K562 (cell line): ENCODE data around the gene ING5. TPM values are rescaled to one million over a fixed set of nuclear protein-coding genes. Genes with fewer than 3 reads are reported as not detected.

Experiments
- ARID2 ChIP-seq: fragments of 450-650 bp; IDR thresholded peaks from 2 replicates; pipeline ENCODE4 v1.6.1; 2017; ENCODE audit warnings: antibody characterized with exemption, mild to moderate bottlenecking
- CTCFL ChIP-seq: IDR thresholded peaks from 2 replicates; pipeline ENCODE4 v1.6.1; 2011; ENCODE audit warnings: borderline replicate concordance, low read depth, mild to moderate bottlenecking, moderate library complexity, low read length; ENCODE audit not compliant: insufficient read depth, poor library complexity, severe bottlenecking
- DEAF1 ChIP-seq: fragments of 450-650 bp; formaldehyde crosslinking; IDR thresholded peaks from 2 replicates; pipeline ENCODE4 v1.4.0; 2020; ENCODE audit warnings: mild to moderate bottlenecking, moderate library complexity
- MTA3 ChIP-seq: fragments of 450-650 bp; formaldehyde crosslinking; IDR thresholded peaks from 2 replicates; pipeline ENCODE4 v1.6.1; 2017; ENCODE audit warnings: mild to moderate bottlenecking, borderline replicate concordance
- POLR2AphosphoS2 ChIP-seq: IDR thresholded peaks from 2 replicates; pipeline ENCODE4 v1.6.1; 2012; ENCODE audit warnings: low read length, improper control_type of control experiment
- RAD21 ChIP-seq, 2 experiments: fragments of 250-450 bp in 1 of 2; fragments of 450-650 bp in 1 of 2; sonication (Bioruptor Pico) in 1 of 2; formaldehyde crosslinking in 1 of 2; IDR thresholded peaks in 1 of 2; conservative IDR thresholded peaks in 1 of 2; 2 replicates each; pipeline versions ENCODE4 v1.4.0 to v1.8.0; 2020 to 2022; ENCODE audit warnings: mild to moderate bottlenecking in 2 of 2, moderate library complexity in 1 of 2
- TAF9B ChIP-seq: fragments of 450-650 bp; IDR thresholded peaks from 2 replicates; pipeline ENCODE4 v1.6.1; 2018; ENCODE audit warnings: mild to moderate bottlenecking; ENCODE audit not compliant: partially characterized antibody
- TRIM28 ChIP-seq: fragments of 450-650 bp; IDR thresholded peaks from 2 replicates; pipeline ENCODE4 v1.6.1; 2017
- ZNF79 ChIP-seq: fragments of 250-450 bp; sonication (Bioruptor Pico); IDR thresholded peaks from 2 replicates; pipeline ENCODE4 v1.4.0; 2020; ENCODE audit warnings: low read depth, mild to moderate bottlenecking, moderate library complexity
- polyA plus RNA-seq, 8 experiments: library from polyadenylated mRNA; depleted of rRNA in 4 of 8; stranded (reverse) in 5 of 8; unstranded in 3 of 8; fragments of >200 nt; fragmentation: Nextera tagmentation in 2 of 8; fragmentation: Illumina TruSeq in 1 of 8; extraction: Ambion mirVana in 2 of 8; extraction: Trizol in 1 of 8; gene quantifications; 2 replicates each; pipeline versions ENCODE4 v1.2.1 to v1.2.3, GENCODE V29; 2011 to 2014; ENCODE audit warnings: inconsistent platforms in 1 of 8, missing spikeins in 1 of 8
- total RNA-seq, 7 experiments: library from RNA; depleted of rRNA in 6 of 7; stranded (reverse); fragments of >200 nt in 6 of 7; fragmentation: Illumina TruSeq in 2 of 7; extraction: Trizol in 2 of 7; gene quantifications; 2 replicates each; pipeline versions ENCODE4 v1.2.1 to v1.2.3, GENCODE V29; 2011 to 2021; ENCODE audit warnings: low replicate concordance in 1 of 7
- TF ChIP-seq, protein P1 (sequence below), 3 experiments: fragments of 200-800 bp in 1 of 3; sonication (Bioruptor generic) in 1 of 3; sonication (generic) in 1 of 3; formaldehyde crosslinking in 1 of 3; IDR thresholded peaks; 2 replicates each; pipeline versions ENCODE4 v1.6.1 to v1.8.0; 2016 to 2022; ENCODE audit warnings: mild to moderate bottlenecking in 2 of 3, missing compliant biosample characterization in 2 of 3, missing genetic modification characterization in 2 of 3, missing genetic modification reagents in 1 of 3
- TF ChIP-seq, protein P2 (sequence below): sonication (generic); formaldehyde crosslinking; IDR thresholded peaks from 2 replicates; pipeline ENCODE4 v1.8.1; 2023; ENCODE audit warnings: mild to moderate bottlenecking, missing genetic modification reagents

ING5 gene
- total and polyA plus RNA-seq, 9 of the 15 experiments (the other 6 are each of a cell fraction or from before 2014, with no cell fraction given): 10.4 to 53.3 (median 27.9) TPM

GRCh38 chr2:241659150-241659739 lies 42.6 kb upstream of the ING5 start (continued):
- no peak for TF ChIP-seq DEAF1
- TF ChIP-seq TAF9B: no peak
- TF ChIP-seq, protein P1, sequence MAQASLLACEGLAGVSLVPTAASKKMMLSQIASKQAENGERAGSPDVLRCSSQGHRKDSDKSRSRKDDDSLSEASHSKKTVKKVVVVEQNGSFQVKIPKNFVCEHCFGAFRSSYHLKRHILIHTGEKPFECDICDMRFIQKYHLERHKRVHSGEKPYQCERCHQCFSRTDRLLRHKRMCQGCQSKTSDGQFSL (CRISPR knock-in tag; IDR thresholded peaks at IDR 0.05): 0 out of 2 replicates have a peak, but pooled peaks have one; percentile 18
- TF ChIP-seq, protein P1 (tag; IDR thresholded peaks at IDR 0.05): no peak
- TF ChIP-seq CTCFL: peak; percentile 50
- no peak for TF ChIP-seq POLR2AphosphoS2
- no peak for TF ChIP-seq TRIM28
- peak in 1 of 2 experiments; percentile 58; a peak in 2 of 4 replicates for TF ChIP-seq RAD21 (CRISPR knock-in tag; conservative IDR thresholded peaks at IDR 0.05 in 1 of 2, IDR thresholded peaks at IDR 0.05 in 1 of 2)
- no peak for TF ChIP-seq ZNF79 (CRISPR knock-in tag)
- TF ChIP-seq, protein P2, sequence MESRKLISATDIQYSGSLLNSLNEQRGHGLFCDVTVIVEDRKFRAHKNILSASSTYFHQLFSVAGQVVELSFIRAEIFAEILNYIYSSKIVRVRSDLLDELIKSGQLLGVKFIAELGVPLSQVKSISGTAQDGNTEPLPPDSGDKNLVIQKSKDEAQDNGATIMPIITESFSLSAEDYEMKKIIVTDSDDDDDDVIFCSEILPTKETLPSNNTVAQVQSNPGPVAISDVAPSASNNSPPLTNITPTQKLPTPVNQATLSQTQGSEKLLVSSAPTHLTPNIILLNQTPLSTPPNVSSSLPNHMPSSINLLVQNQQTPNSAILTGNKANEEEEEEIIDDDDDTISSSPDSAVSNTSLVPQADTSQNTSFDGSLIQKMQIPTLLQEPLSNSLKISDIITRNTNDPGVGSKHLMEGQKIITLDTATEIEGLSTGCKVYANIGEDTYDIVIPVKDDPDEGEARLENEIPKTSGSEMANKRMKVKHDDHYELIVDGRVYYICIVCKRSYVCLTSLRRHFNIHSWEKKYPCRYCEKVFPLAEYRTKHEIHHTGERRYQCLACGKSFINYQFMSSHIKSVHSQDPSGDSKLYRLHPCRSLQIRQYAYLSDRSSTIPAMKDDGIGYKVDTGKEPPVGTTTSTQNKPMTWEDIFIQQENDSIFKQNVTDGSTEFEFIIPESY: peak; percentile 50; the same call in 1 of the 2 replicates
- peak; percentile 62; the same call in 1 of the 2 replicates for TF ChIP-seq ARID2
- no peak for TF ChIP-seq MTA3
